Endothelial cell of umbilical vein (primary cell): Measurements from ENCODE around the gene CELA3A. TPM values are rescaled to one million over a fixed set of nuclear protein-coding genes. Genes with fewer than 3 reads are reported as not detected.
"Not testable (repeated sequence)": the region's sequence is repeated elsewhere in the genome, so short reads cannot be mapped to it uniquely, and the experiment has no call there.

Experiments
- BruUV-seq: library from RNA; stranded (reverse); fragments of 400-500 nt; replicated peaks from 2 replicates; lab custom pipeline; 2021; lab: Mats Ljungman, UMichigan
- CTCF ChIA-PET: fragments of 300-600, 350-600 bp; sonication (Branson Sonifier 250); formaldehyde crosslinking; loops from one replicate; lab custom pipeline; 2021; ENCODE audit warnings: antibody characterized with exemption, inconsistent platforms; lab: Charles Lee
- POLR2A ChIA-PET: fragments of 300-600, 350-600 bp; sonication (Branson Sonifier 250); formaldehyde crosslinking; loops from one replicate; lab custom pipeline; 2021; ENCODE audit warnings: antibody characterized with exemption, inconsistent platforms; lab: Charles Lee
- DNase-seq: peaks from one replicate; pipeline ENCODE4 v3.0.0-alpha.2; 2011; ENCODE audit warnings: low read depth, low spot score
- FAIRE-seq: peaks from 2 replicates; lab custom pipeline; 2011; peaks lifted over from hg19 to GRCh38; lab: Jason Lieb, UNC
- H2AFZ ChIP-seq: 2 replicates; pipeline ENCODE4 v1.6.0; 2012; ENCODE audit warnings: low read depth, low read length, control low read depth, inconsistent platforms
- H3K27ac ChIP-seq: 2 replicates; pipeline ENCODE4 v1.5.1; 2011; ENCODE audit warnings: low read depth, mild to moderate bottlenecking, control low read depth, low read length, moderate library complexity; ENCODE audit not compliant: insufficient read depth
- H3K27me3 ChIP-seq, 2 experiments: 2 replicates each; pipeline versions ENCODE4 v1.6.0 to v1.6.1; 2011; ENCODE audit warnings: low read length in 2 of 2, mixed read lengths in 1 of 2; ENCODE audit not compliant: control insufficient read depth in 2 of 2, insufficient read depth in 2 of 2
- H3K36me3 ChIP-seq, 2 experiments: 2 replicates in 1 of 2; 3 replicates in 1 of 2; pipeline ENCODE4 v1.5.1; 2011; ENCODE audit warnings: low read length in 2 of 2, mild to moderate bottlenecking in 1 of 2, moderate library complexity in 1 of 2; ENCODE audit not compliant: control insufficient read depth in 2 of 2, insufficient read depth in 2 of 2; ENCODE audit errors: extremely low read depth in 1 of 2
- H3K4me1 ChIP-seq: 3 replicates; pipeline ENCODE4 v1.5.1; 2011; ENCODE audit warnings: mild to moderate bottlenecking, low read length; ENCODE audit not compliant: control insufficient read depth, insufficient read depth; ENCODE audit errors: extremely low read depth
- H3K4me2 ChIP-seq: 2 replicates; pipeline ENCODE4 v1.6.1; 2011; ENCODE audit warnings: low read length, control low read depth, mixed read lengths; ENCODE audit not compliant: insufficient read depth
- H3K4me3 ChIP-seq, 3 experiments: fragments of 200-600 bp in 1 of 3; sonication (generic), shearing (Covaris generic) in 1 of 3; replicated peaks in 1 of 3; 2 replicates each; pipeline ENCODE4 v1.5.1; 2011 to 2016; ENCODE audit warnings: control low read depth in 3 of 3, low read length in 3 of 3, mild to moderate bottlenecking in 2 of 3, inconsistent platforms in 1 of 3, low read depth in 1 of 3, moderate library complexity in 1 of 3; ENCODE audit not compliant: insufficient read depth in 1 of 3
- H3K79me2 ChIP-seq: 2 replicates; pipeline ENCODE4 v1.6.0; 2012; ENCODE audit warnings: low read length, inconsistent platforms; ENCODE audit not compliant: control insufficient read depth, insufficient read depth
- H3K9ac ChIP-seq: replicated peaks from 2 replicates; pipeline ENCODE3; 2011; ENCODE audit warnings: low read length, control low read depth; ENCODE audit not compliant: insufficient read depth; ENCODE audit errors: extremely low read depth
- H3K9me1 ChIP-seq: replicated peaks from 3 replicates; pipeline ENCODE4 v1.6.0; 2011; ENCODE audit warnings: mild to moderate bottlenecking, low read length; ENCODE audit not compliant: control insufficient read depth, insufficient read depth; ENCODE audit errors: extremely low read depth
- H3K9me3 ChIP-seq: replicated peaks from 2 replicates; pipeline ENCODE4 v1.5.1; 2012; ENCODE audit warnings: low read length, inconsistent platforms; ENCODE audit not compliant: control insufficient read depth, insufficient read depth
- H4K20me1 ChIP-seq: replicated peaks from 2 replicates; pipeline ENCODE3; 2011; ENCODE audit warnings: mild to moderate bottlenecking, low read length; ENCODE audit not compliant: control insufficient read depth, insufficient read depth; ENCODE audit errors: extremely low read depth
- dilution Hi-C: fragments of 300-500 bp; cut with MboI; formaldehyde crosslinking; loops from one replicate; pipeline ENCODE4 v1.15.0; 2019; ENCODE audit warnings: low sequenced_read_pairs; ENCODE audit not compliant: extremely low pct_ligation_motif_present
- intact Hi-C: fragments of 100-400 bp; cut with micrococcal nuclease; formaldehyde crosslinking; loops from one replicate; pipeline ENCODE4 v1.10.0; 2022
- polyA plus RNA-seq, 4 experiments: library from polyadenylated mRNA; depleted of rRNA in 3 of 4; stranded (reverse) in 3 of 4; unstranded in 1 of 4; fragments of >200 nt; gene quantifications; 2 replicates each; pipeline versions ENCODE4 v1.2.1 to v1.2.3, GENCODE V29; 2011 to 2012; ENCODE audit warnings: missing spikeins in 1 of 4
- total RNA-seq: library from RNA; stranded (reverse); gene quantifications from 2 replicates; pipeline ENCODE4 v1.2.3, GENCODE V29; 2021

The CELA3A gene
- total and polyA plus RNA-seq, 2 donors (not counting 3 experiments of a cell fraction or from before 2014, with no cell fraction given), result not detected

DNA sequence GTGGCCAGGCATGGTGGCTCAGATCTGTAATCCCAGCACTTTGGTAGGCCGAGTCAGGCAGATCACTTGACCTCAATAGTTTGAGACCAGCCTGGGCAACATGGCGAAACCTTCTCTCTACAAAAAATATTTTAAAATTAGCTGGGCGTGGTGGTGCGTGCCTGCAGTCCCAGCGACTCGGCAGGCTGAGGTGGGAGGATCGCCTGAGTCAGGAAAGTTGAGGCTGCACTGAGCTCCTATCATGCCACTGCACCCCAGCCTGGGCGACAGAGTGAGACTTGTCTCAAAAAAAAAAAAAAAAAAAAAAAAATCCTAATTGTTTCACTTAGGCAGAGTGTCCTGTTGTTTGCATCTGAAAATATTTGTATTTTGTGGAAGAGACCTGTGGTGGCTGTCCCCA, 6.7 kb upstream of the CELA3A start:
- H3K4me2 ChIP-seq, H4K20me1 ChIP-seq, H3K27me3 ChIP-seq, H3K4me3 ChIP-seq, BruUV-seq, H3K36me3 ChIP-seq, H3K27ac ChIP-seq, dilution Hi-C loops, POLR2A ChIA-PET, intact Hi-C loops, FAIRE-seq, H3K9ac ChIP-seq, H2AFZ ChIP-seq, CTCF ChIA-PET, H3K9me1 ChIP-seq, DNase-seq, H3K79me2 ChIP-seq, H3K9me3 ChIP-seq: not testable (repeated sequence)
- peaks cover 31% of the 10 kb centered on the region for H3K4me1 ChIP-seq

DNA sequence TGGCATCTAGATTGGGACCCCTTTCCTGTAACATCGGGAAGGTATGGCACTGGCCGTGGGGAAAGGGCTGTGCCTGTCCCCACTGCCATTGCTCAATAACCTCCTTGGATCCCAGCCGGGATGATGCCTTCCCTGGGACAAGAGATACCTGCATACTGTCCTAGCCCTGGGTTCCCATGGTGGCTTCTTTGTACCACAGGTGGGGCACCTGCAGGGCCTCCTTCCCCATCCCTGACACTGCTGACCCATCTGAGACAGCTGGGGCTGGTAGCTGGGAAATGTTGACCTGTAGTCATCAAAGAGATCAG, 4.8 kb upstream of the CELA3A start:
- intact Hi-C loops, H3K4me2 ChIP-seq, CTCF ChIA-PET, H3K4me3 ChIP-seq, H4K20me1 ChIP-seq, H3K9ac ChIP-seq, H3K9me3 ChIP-seq, H2AFZ ChIP-seq, H3K9me1 ChIP-seq, DNase-seq, H3K27me3 ChIP-seq, H3K79me2 ChIP-seq, BruUV-seq, POLR2A ChIA-PET, H3K36me3 ChIP-seq, dilution Hi-C loops: not testable (repeated sequence)
- Histone ChIP-seq H3K4me1 (peaks cover 32% of the 10 kb centered on the region), H3K27ac (peak overlapping the region; percentile 82)
- FAIRE-seq, result peak; percentile 15
